GM18508 (cell line): ENCODE data around the gene FAM168A.

Experiments used
- ATAC-seq: cut with Tn5 transposase; IDR thresholded peaks from one replicate; pipeline ENCODE4 v1.9.1; 2021; ENCODE audit warnings: moderate number of reproducible peaks; ENCODE audit not compliant: insufficient read depth, unreplicated experiment

Gene FAM168A

DNA sequence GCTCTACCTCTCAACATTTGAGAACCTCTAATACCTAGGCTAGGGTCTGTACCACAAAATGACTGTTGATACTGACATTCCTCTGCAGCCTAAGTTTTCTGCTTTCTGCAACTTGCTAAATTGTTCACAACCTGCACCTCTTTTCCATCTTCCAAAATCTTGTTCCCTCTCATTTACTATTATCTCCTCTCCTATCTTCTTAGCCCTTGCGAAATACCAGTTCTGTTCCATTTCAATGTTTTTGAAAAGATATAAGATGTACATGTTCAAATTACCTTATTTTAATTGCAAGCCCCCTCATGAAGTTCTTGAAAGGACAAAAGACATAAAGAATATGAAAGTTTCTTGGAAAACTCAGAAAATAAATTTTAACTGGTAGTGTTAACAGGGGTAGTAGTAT is 72.3 kb downstream of the FAM168A start:
- ATAC-seq, result no peak

- no peak for ATAC-seq
Measured at GRCh38 chr11:73524774-73525173, 73.1 kb downstream of the FAM168A start.

DNA sequence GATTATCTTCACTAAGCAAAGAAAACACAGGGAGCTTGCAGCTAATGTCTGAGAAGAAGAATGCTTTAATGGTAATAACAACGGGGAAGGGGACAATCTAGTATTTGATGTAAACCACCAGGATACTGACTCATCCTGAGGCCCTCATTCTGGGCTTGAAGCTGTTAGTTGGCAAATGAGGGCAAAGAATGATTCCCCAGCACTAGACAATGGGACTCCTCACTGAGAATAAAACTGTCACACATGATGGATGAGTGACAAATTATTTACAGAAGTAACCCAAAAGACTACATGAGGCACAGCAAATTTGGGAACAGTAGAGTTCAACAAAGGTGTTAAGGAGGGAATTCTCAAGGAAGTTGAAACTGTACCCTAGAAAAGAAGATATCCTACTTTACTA is 76.3 kb downstream of the FAM168A start:
- no peak for ATAC-seq

DNA sequence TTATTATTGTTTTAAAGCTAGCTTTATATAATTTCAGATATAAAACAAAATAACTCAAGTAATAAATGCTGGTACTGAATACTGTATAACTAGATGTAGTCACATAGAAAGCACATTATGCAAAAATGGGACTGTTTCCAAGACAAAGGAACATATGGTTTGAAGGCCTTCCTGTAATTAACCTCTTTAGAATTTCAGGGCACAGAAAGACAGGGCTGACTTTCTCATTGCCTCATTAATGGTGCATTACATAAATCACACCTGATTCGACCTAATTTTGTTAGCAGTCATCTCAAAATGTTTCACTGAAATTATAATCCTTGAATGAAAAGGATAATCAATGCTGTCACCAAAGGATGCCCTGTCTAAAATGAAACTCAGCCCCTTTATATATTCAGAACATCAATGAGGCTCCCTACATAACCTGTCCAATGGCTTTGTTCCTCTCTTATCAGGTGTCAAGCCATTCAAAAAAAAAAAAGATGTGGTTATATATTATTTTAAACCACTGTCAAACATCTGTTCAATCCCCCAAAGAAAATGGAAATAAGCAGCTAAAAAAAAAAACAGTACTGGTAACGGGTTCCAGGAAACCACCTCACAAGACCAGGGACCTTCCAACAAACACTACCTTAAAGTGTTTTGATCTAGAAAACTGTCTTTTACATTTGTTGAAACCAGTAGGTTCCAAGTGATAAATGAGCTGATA is 77.4 kb downstream of the FAM168A start:
- ATAC-seq, result no peak

DNA sequence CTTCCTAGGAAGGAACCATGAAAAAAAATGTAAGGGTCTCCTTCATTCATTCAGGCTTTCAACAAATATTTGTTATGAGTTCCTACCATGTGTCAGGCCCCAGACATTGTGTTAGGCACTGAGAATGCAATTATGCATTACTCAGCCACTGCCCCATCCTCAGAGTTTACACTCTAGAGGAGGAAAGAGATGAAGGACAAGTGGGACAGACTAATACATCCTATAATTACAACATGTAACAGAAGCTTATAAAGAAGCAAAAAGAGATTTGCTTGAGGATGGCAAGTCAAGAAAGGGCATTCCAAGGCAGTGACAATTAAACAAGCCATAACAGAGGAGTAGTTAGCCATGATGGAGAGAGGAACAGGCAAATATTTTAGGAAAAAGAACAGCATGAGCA is 78.6 kb downstream of the FAM168A start:
- ATAC-seq, result no peak

- ATAC-seq, result no peak
Measured at GRCh38 chr11:73518195-73518594, 79.7 kb downstream of the FAM168A start.

GRCh38 chr11:73516080-73516479 is 81.8 kb downstream of the FAM168A start:
- no peak for ATAC-seq

GRCh38 chr11:73513707-73514106 is 84.2 kb downstream of the FAM168A start:
- no peak for ATAC-seq

- no peak for ATAC-seq
Measured at GRCh38 chr11:73510877-73511276, 87.0 kb downstream of the FAM168A start.

DNA sequence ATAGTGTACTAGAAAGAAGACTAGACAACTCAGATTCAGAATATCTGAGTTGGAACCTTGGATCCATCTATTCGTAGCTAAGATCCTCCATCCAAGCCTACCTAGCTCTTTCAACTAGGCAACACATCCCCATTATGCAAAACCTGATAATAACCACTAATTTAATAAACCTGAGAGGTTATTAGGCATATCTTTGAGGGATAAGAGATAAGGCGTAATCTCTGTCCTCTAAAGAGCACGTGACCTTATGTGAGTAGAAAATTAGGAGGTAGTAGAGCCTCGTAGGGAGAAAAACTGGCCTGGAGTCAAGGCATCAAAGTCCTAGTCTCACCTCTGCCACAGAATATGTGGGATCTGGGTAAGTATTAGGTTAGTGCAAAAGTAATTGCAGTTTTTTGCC is 87.8 kb downstream of the FAM168A start:
- no peak for ATAC-seq

DNA sequence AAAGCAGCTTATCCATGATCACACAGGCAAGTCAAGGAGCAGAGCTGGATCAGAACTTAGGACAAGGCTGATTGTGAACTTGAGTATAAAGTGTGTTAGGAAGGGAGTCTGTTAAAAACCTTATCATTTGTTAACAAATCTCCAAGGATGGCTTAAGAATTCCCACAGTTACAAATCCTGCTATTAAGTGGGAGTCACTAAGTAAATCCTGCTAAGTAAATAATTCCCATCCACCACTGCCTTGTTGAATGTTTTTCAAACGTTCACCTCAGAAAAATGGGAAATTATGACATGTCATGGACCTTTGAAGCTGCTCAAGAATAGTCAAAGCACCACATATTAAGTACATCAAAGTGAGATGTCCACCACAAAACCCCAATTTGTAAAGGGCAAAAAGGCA is 88.7 kb downstream of the FAM168A start:
- ATAC-seq, result no peak

DNA sequence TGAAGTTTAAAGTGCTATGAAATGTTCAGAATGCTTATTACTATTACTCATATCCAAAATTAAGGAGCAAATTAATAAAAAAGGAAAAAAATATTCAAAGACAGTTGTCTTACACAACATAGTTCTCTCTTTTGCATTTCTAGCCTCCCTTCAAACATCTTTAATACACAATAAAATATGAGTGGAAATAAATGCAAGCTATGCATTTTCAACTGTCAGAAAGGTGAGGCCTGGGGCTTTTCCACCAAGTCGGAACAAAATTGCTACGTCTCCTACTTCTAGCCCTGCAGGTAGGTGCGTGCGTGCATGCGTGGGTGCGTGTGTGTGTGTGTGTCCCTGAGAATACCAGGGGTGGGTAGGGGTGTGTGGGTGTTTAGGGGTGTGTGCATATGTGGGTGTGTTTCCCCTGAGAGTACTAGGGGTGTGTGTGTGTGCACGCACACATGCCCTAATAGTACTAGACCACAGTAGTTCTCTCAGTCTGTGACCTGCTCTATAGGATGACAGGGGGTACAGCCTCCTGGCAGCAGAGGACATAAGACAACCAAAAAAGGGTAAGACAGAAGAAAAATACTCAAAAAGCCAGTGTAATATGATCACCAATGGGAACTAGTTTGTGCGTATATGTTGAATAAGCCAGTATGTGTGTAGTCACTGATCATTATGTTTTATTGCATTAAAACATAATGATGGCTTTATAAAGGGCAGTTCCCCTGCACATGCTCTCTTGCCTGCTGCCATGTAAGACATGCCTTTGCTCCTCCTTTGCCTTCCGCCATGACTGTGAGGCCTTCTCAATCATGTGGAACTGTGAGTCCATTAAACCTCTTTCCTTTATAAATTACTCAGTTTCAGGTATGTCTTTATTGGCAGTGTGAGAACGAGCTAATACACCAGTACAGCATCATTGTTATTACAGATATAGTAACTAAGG is 89.4 kb downstream of the FAM168A start:
- no peak for ATAC-seq

GRCh38 chr11:73507086-73507485 is 90.8 kb downstream of the FAM168A start:
- no peak for ATAC-seq

DNA sequence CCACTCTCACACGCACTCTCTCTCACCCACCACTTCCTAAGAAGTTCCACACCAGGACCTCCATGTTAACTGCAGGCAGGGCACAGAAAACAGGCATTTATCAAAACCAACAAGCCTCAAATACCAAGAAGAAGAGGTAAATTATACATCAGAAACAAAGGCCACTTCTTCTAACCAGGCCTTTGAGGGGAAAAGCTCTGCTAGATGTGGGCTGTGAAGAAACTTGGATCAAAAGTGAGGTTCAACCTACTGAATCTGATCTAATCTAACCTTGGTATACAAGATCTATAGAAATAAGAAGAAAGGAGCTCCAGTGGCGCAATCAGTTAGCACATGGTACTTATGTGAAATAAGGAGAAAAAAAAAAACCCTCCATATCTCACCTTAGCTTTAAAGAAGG is 91.9 kb downstream of the FAM168A start:
- ATAC-seq, result no peak

GRCh38 chr11:73498343-73498742 is 99.6 kb downstream of the FAM168A start:
- ATAC-seq, result no peak

DNA sequence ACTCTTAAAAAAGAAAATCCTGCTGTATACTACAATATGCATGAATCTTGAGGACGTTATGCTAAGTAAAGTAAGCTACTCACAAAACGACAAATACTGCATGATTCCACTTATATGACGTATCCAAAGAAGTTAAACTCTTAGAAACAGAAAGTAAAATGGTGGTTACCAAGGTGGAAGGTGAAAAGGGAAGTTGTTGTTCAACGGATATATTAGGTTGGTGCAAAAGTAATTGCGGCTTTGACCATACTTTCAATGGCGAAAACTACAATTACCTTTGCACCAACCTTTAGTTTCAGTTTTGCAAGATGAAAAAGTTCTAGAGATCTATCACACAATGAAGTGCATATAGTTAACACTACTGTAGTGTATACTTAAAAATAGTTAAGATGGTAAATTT is 101.8 kb downstream of the FAM168A start:
- no peak for ATAC-seq

DNA sequence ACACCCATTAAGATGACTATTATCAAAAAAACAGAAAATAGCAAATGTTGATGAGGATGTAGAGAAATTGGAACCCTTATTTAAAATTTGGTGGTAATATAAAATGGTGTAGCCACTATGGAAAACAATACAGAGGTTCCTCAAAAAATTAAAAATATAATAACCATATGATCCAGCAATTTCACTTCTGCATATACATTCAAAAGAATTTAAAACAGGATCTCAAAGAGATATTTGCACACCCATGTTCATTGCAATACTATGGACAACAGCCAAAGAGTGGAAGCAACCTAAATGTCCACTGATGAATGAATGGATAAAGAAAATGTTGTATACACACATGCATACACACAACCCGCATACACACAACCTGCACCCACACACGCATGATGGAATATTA is 102.2 kb downstream of the FAM168A start:
- no peak for ATAC-seq

GRCh38 chr11:73493956-73494598 is 103.8 kb downstream of the FAM168A start:
- ATAC-seq, result no peak

DNA sequence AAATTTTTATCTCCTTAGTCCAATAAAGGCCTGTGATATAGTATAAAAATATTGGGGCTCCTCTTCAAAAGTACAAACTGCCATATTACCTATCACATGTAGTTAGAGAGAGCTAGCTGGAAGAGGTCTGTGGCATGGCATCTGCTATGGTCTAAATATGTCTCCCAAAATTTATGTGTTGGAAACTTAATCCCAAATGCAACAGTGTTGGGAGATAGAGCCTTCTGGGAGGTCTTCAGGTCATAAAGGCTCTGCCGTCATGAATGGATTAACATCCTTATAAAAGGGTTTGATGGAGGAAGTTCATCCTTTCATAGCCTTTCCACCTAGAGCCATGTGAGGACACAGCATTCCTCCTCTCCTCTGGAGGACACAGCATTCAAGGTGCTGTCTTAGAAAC is 116.3 kb downstream of the FAM168A start:
- no peak for ATAC-seq

DNA sequence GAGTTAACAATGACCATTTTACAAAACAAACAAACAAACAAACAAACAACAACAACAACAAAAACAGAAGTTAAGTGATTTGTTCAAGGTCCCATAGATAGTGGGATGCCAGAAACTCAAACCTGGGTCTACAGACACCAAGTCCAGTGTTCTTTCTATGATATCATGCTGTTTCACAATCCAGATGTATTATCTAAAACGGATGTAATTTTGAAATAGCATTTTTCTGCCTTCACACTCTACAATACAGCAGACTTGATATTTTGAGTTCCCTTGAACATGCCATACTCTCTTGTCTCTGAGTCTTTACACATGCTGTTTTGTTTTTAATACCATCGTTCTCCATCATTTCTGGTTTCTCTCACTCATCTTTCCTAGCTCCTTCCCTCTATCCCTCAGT is 117.2 kb downstream of the FAM168A start:
- ATAC-seq, result no peak

DNA sequence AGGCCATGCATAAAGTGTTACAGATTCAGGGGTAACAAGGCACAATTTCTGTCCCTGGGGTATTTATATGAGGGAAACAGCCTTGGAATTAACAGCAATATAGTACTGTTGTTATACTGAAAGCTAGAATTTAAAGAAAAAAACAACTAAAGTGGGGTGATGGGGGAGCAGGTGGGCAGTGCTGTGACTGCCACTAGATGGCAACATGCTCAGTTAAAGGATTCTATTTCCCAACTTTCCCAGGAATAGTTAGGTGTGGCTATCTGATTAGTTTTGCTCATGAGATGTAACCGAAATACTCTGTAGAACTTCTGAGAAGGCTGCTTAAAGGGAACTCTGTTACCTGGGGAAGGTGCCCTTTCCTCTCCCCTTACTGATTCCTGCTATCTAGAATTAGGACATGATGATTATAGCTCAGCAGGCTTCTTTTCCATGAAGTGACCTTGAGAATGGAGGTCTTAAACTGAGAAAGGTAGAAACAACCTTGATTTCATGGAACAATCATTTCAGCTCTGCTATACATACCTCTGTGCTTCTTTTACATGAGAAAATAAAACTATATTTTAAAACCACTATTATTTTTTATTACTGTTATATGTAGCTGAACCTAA is 119.1 kb downstream of the FAM168A start:
- ATAC-seq, result no peak
